ENCODE data around the gene SLAMF8. TPM values are rescaled to one million over a fixed set of nuclear protein-coding genes. Genes with fewer than 3 reads are reported as not detected.

The SLAMF8 gene
- total RNA-seq, 1 experiment from 2014 or later, result not detected

DNA sequence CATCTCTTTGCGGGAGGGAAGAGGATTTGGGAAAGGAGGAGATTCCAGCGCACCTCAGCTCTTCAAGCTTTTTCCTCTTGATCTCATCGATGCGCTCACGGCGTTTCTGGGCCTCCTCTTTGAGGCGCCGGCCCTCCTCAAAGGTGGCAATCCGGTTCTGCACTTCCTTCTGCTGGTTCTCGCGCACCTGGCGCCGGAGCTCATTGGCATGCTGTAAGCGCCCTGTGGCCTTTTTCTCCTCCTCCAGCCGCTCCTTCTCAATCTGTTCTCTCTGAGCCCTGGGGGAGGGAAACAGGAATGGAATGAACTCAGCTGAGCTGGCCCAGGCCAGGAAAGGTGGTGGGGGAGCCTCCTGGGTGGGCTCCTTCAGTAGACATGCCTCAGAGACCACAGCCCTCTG, 46.2 kb downstream of the SLAMF8 start:
- intact Hi-C loops (cut with micrococcal nuclease; ENCODE audit: unreplicated experiment) (no loop called here), in situ Hi-C loops (cut with HindIII; ENCODE audit: low pct_unique_long_range_greater_than_20kb, low sequenced_read_pairs) (no loop called here)
- H3K4me1 ChIP-seq (ENCODE audit: control insufficient read depth, insufficient read depth, low read length), result no peaks in the 10 kb centered on the region
- ChIA-PET CTCF (interaction anchor here (1.6 kb wide), 1 partner anchor 22 kb away, joined by 3 read pairs; no protein-coding TSS in a partner anchor), POLR2A (no interaction called here)
- no peaks in the 10 kb centered on the region for H3K9me3 ChIP-seq (ENCODE audit: control insufficient read depth, insufficient read depth, low read depth, low read length)
- no peak overlapping the region for H3K4me3 ChIP-seq (ENCODE audit: low read depth in 2 of 2, low read length in 2 of 2)
- H3K27me3 ChIP-seq (ENCODE audit: control insufficient read depth, insufficient read depth, low read length), result no peaks in the 10 kb centered on the region
- ATAC-seq, result no peak
- no TSS peak for BruUV-seq (replicated peaks)
- TF ChIP-seq, protein P1, sequence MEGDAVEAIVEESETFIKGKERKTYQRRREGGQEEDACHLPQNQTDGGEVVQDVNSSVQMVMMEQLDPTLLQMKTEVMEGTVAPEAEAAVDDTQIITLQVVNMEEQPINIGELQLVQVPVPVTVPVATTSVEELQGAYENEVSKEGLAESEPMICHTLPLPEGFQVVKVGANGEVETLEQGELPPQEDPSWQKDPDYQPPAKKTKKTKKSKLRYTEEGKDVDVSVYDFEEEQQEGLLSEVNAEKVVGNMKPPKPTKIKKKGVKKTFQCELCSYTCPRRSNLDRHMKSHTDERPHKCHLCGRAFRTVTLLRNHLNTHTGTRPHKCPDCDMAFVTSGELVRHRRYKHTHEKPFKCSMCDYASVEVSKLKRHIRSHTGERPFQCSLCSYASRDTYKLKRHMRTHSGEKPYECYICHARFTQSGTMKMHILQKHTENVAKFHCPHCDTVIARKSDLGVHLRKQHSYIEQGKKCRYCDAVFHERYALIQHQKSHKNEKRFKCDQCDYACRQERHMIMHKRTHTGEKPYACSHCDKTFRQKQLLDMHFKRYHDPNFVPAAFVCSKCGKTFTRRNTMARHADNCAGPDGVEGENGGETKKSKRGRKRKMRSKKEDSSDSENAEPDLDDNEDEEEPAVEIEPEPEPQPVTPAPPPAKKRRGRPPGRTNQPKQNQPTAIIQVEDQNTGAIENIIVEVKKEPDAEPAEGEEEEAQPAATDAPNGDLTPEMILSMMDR (IDR thresholded peaks at IDR 0.05), result no peak
- no peak for TF ChIP-seq TCF7L2 (IDR thresholded peaks at IDR 0.05; ENCODE audit: low read depth, low read length)
- TF ChIP-seq, protein P2, sequence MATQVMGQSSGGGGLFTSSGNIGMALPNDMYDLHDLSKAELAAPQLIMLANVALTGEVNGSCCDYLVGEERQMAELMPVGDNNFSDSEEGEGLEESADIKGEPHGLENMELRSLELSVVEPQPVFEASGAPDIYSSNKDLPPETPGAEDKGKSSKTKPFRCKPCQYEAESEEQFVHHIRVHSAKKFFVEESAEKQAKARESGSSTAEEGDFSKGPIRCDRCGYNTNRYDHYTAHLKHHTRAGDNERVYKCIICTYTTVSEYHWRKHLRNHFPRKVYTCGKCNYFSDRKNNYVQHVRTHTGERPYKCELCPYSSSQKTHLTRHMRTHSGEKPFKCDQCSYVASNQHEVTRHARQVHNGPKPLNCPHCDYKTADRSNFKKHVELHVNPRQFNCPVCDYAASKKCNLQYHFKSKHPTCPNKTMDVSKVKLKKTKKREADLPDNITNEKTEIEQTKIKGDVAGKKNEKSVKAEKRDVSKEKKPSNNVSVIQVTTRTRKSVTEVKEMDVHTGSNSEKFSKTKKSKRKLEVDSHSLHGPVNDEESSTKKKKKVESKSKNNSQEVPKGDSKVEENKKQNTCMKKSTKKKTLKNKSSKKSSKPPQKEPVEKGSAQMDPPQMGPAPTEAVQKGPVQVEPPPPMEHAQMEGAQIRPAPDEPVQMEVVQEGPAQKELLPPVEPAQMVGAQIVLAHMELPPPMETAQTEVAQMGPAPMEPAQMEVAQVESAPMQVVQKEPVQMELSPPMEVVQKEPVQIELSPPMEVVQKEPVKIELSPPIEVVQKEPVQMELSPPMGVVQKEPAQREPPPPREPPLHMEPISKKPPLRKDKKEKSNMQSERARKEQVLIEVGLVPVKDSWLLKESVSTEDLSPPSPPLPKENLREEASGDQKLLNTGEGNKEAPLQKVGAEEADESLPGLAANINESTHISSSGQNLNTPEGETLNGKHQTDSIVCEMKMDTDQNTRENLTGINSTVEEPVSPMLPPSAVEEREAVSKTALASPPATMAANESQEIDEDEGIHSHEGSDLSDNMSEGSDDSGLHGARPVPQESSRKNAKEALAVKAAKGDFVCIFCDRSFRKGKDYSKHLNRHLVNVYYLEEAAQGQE (IDR thresholded peaks at IDR 0.05; ENCODE audit: insufficient read depth in 1 of 2, low read depth in 2 of 2, low read length in 1 of 2), result no peak
- no peak for TF ChIP-seq POLR2AphosphoS5 (IDR thresholded peaks at IDR 0.05; ENCODE audit: low read depth, low read length)
- no peak for TF ChIP-seq SIN3A (IDR thresholded peaks at IDR 0.05; ENCODE audit: borderline replicate concordance, insufficient read depth, low read depth, low read length)
- no peak overlapping the region for H3K27ac ChIP-seq (ENCODE audit: low read length)
- DNase-seq (ENCODE audit: low read depth, low spot score), result no peak
- no peaks in the 10 kb centered on the region for H3K36me3 ChIP-seq (ENCODE audit: control insufficient read depth, insufficient read depth, low read length)

DNA sequence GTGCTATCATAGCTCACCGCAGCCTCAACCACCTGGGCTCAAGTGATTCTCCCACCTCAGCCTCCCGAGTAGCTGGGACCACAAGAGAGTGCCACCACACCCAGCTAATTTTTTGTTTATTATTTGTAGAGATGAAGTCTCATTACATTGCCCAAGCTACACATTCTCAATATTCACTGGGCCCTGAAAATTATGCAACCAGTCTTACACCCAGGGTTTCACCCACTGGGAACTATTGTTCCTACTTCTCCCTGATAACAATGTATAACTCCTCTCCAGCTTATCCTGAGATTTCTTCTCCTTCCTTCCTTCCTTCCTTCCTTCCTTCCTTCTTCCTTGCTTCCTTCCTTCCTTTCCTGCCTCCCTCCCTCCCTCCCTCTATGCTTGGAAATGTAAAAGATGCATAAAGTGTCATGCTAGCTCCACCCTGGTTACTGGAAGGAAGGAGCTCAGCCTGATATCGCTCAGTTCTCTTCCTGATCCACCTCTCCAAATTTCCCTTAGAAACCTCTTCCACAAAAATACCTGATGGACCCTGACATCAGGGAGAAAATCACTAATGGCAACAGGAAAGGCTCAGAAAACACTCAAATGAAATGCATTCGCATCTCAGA, 47.0 kb downstream of the SLAMF8 start:
- POLR2A ChIA-PET, result no interaction called here
- CTCF ChIA-PET, result interaction anchor here (0.7 kb wide), 1 partner anchor 703 kb away, joined by 5 read pairs; no protein-coding TSS in a partner anchor
- H3K9me3 ChIP-seq (ENCODE audit: control insufficient read depth, insufficient read depth, low read depth, low read length), result no peaks in the 10 kb centered on the region
- no peak for TF ChIP-seq POLR2AphosphoS5 (IDR thresholded peaks at IDR 0.05; ENCODE audit: low read depth, low read length)
- TF ChIP-seq TCF7L2 (IDR thresholded peaks at IDR 0.05; ENCODE audit: low read depth, low read length), result no peak
- H3K4me3 ChIP-seq (ENCODE audit: low read depth in 2 of 2, low read length in 2 of 2), result no peak overlapping the region
- no peaks in the 10 kb centered on the region for H3K27me3 ChIP-seq (ENCODE audit: control insufficient read depth, insufficient read depth, low read length)
- BruUV-seq (replicated peaks), result no TSS peak
- in situ Hi-C loops (cut with HindIII; ENCODE audit: low pct_unique_long_range_greater_than_20kb, low sequenced_read_pairs), result no loop called here
- no peaks in the 10 kb centered on the region for H3K4me1 ChIP-seq (ENCODE audit: control insufficient read depth, insufficient read depth, low read length)
- ATAC-seq (no peak), DNase-seq (ENCODE audit: low read depth, low spot score) (no peak)
- no peak overlapping the region for H3K27ac ChIP-seq (ENCODE audit: low read length)
- intact Hi-C loops (cut with micrococcal nuclease; ENCODE audit: unreplicated experiment), result no loop called here
- no peaks in the 10 kb centered on the region for H3K36me3 ChIP-seq (ENCODE audit: control insufficient read depth, insufficient read depth, low read length)

DNA sequence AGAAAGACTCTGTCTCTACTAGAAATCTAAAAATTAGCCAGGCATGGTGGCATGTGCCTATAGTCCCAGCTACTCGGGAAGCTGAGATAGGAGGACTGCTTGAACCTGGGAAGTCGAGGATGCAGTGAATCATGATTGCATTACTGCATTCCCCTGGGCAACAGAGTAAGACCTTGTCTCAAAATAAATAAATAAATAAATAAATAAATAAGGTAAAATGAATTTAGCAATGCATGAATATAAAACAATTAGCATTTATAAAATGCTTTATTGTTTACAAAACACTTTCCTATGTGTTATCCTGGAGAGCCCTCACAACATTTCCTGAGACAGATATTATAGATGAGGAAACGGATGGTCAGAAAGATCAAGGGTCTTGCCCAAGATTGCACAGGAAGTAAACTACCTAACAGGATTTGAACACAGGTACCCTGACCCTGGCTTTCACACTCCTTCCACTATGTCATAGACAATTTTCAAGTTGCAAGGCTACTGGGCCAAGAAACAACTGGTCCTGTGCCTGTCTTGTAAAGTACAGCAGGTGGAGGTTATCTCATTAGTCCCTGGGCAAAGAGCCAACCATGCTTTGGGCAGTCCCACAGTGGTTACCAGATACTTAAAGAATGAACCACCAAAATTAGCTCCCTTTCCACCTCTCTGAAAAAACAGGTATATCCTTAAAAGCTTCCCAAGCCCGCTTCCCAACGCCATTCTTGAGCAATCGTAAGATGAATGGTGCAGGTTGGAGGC, 51.2 kb downstream of the SLAMF8 start:
- intact Hi-C loops (cut with micrococcal nuclease; ENCODE audit: unreplicated experiment), result no loop called here
- DNase-seq (ENCODE audit: low read depth, low spot score) (no peak), ATAC-seq (no peak)
- no peaks in the 10 kb centered on the region for H3K36me3 ChIP-seq (ENCODE audit: control insufficient read depth, insufficient read depth, low read length)
- ChIA-PET CTCF (no interaction called here), POLR2A (no interaction called here)
- H3K27ac ChIP-seq (ENCODE audit: low read length), result no peak overlapping the region
- TF ChIP-seq POLR2AphosphoS5 (IDR thresholded peaks at IDR 0.05; ENCODE audit: low read depth, low read length) (no peak), TCF7L2 (IDR thresholded peaks at IDR 0.05; ENCODE audit: low read depth, low read length) (no peak), SIN3A (IDR thresholded peaks at IDR 0.05; ENCODE audit: borderline replicate concordance, insufficient read depth, low read depth, low read length) (no peak)
- TF ChIP-seq, protein P2 (IDR thresholded peaks at IDR 0.05; ENCODE audit: insufficient read depth in 1 of 2, low read depth in 2 of 2, low read length in 1 of 2), result no peak
- TF ChIP-seq, protein P1 (IDR thresholded peaks at IDR 0.05), result no peak
- no peaks in the 10 kb centered on the region for H3K27me3 ChIP-seq (ENCODE audit: control insufficient read depth, insufficient read depth, low read length)
- in situ Hi-C loops (cut with HindIII; ENCODE audit: low pct_unique_long_range_greater_than_20kb, low sequenced_read_pairs), result no loop called here
- H3K4me1 ChIP-seq (ENCODE audit: control insufficient read depth, insufficient read depth, low read length), result no peaks in the 10 kb centered on the region
- H3K4me3 ChIP-seq (ENCODE audit: low read depth in 2 of 2, low read length in 2 of 2), result no peak overlapping the region
- H3K9me3 ChIP-seq (ENCODE audit: control insufficient read depth, insufficient read depth, low read depth, low read length), result no peaks in the 10 kb centered on the region
- BruUV-seq (replicated peaks), result no TSS peak

Measured in Panc1 (cell line).